NCI-H2227 (cell line): Measurements from ENCODE around the gene SLC12A6.
A peak's percentile ranks its signal among the peaks of the same experiment; 100 is the strongest.
"Not testable (repeated sequence)": the region's sequence is repeated elsewhere in the genome, so short reads cannot be mapped to it uniquely, and the experiment has no call there.

Experiments
- DNase-seq: peaks from one replicate; lab custom pipeline; 2025; ENCODE audit not compliant: unreplicated experiment; lab: John Stamatoyannopoulos, UW

The SLC12A6 gene

GRCh38 chr15:34358367-34358766 lies 20.8 kb upstream of the SLC12A6 start:
- DNase-seq, result no peak

- DNase-seq, result no peak
Measured at GRCh38 chr15:34357653-34358052, 20.1 kb upstream of the SLC12A6 start.

GRCh38 chr15:34355241-34355640 lies 17.7 kb upstream of the SLC12A6 start:
- DNase-seq, result no peak

GRCh38 chr15:34354286-34354685 lies 16.7 kb upstream of the SLC12A6 start:
- DNase-seq, result no peak

GRCh38 chr15:34353627-34354026 lies 16.0 kb upstream of the SLC12A6 start:
- DNase-seq, result no peak

- DNase-seq, result not testable (repeated sequence)
Measured at GRCh38 chr15:34352996-34353395, 15.4 kb upstream of the SLC12A6 start.

- DNase-seq, result no peak
Measured at GRCh38 chr15:34349769-34350168, 12.2 kb upstream of the SLC12A6 start.

- no peak for DNase-seq
Measured at GRCh38 chr15:34348735-34349300, 11.2 kb upstream of the SLC12A6 start.

GRCh38 chr15:34347951-34348638 lies 10.5 kb upstream of the SLC12A6 start:
- no peak for DNase-seq

GRCh38 chr15:34342737-34343575 lies 5.4 kb upstream of the SLC12A6 start, which contains the start of the genes NOP10 and NUTM1:
Gene NOP10 (minus strand): TSS chr15:34343136. CDS start chr15:34343073, 63 bp downstream.
Gene NUTM1 (plus strand): TSS chr15:34343315. CDS start chr15:34343697, 382 bp downstream.
- peak; percentile 89 for DNase-seq

- DNase-seq, result not testable (repeated sequence)
Measured at GRCh38 chr15:34342213-34342736, 4.7 kb upstream of the SLC12A6 start.

GRCh38 chr15:34341381-34342212 lies 4.0 kb upstream of the SLC12A6 start:
- no peak for DNase-seq

- no peak for DNase-seq
Measured at GRCh38 chr15:34339946-34340345, 2.4 kb upstream of the SLC12A6 start.

- peak; percentile 11 for DNase-seq
Measured at GRCh38 chr15:34338347-34338746, 766 bp upstream of the SLC12A6 start.

- DNase-seq, result no peak
Measured at GRCh38 chr15:34336991-34337556, 507 bp downstream of the SLC12A6 start.

GRCh38 chr15:34336231-34336990 lies 1.2 kb downstream of the SLC12A6 start:
- no peak for DNase-seq

GRCh38 chr15:34335176-34336032 lies 2.2 kb downstream of the SLC12A6 start:
- DNase-seq, result no peak

- no peak for DNase-seq
Measured at GRCh38 chr15:34334672-34335071, 2.9 kb downstream of the SLC12A6 start.
